SU-DHL-6 (cell line): Measurements from ENCODE around the gene BRI3BP.
"Not testable (repeated sequence)": the region's sequence is repeated elsewhere in the genome, so short reads cannot be mapped to it uniquely, and the experiment has no call there.

Experiments
- EZH2phosphoT487 ChIP-seq: fragments of 200-600 bp; sonication (generic), shearing (Covaris generic); conservative IDR thresholded peaks from 2 replicates; pipeline ENCODE4 v1.6.1; 2018; ENCODE audit warnings: mild to moderate bottlenecking, antibody characterized with exemption, low read length, moderate library complexity, mixed read lengths
- TF ChIP-seq, protein P1 (sequence below): fragments of 200-600 bp; sonication (generic); IDR thresholded peaks from one replicate; pipeline ENCODE4 v1.5.1; 2017; ENCODE audit warnings: antibody characterized with exemption, mild to moderate bottlenecking, low read length, moderate library complexity; ENCODE audit not compliant: insufficient read depth, poor library complexity, severe bottlenecking

DNA sequence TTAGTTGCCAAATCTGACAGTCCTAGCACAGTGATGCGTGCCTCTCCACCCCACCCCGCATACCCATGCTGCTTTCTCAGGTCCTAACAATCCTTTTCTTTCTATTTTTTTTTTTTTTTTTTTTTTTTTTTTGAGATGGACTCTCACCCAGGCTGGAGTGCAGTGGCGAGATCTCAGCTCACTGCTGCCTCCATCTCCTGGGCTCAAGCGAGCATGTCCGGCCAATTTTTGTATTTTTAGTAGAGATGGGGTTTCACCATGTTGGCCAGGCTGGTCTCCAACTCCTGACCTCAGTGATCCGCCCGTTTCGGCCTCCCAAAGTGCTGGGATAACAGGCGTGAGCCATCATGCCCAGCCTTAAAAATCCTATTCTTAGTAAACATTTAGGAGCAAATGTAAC, 38.0 kb downstream of the BRI3BP start:
- TF ChIP-seq, protein P1, sequence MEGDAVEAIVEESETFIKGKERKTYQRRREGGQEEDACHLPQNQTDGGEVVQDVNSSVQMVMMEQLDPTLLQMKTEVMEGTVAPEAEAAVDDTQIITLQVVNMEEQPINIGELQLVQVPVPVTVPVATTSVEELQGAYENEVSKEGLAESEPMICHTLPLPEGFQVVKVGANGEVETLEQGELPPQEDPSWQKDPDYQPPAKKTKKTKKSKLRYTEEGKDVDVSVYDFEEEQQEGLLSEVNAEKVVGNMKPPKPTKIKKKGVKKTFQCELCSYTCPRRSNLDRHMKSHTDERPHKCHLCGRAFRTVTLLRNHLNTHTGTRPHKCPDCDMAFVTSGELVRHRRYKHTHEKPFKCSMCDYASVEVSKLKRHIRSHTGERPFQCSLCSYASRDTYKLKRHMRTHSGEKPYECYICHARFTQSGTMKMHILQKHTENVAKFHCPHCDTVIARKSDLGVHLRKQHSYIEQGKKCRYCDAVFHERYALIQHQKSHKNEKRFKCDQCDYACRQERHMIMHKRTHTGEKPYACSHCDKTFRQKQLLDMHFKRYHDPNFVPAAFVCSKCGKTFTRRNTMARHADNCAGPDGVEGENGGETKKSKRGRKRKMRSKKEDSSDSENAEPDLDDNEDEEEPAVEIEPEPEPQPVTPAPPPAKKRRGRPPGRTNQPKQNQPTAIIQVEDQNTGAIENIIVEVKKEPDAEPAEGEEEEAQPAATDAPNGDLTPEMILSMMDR = not testable (repeated sequence)
- not testable (repeated sequence) for TF ChIP-seq EZH2phosphoT487
